ENCODE measurements around the gene PMEL. TPM values are rescaled to one million over a fixed set of nuclear protein-coding genes. Genes with fewer than 3 reads are reported as not detected.

The PMEL gene
- total and polyA plus RNA-seq, 2 of the 8 experiments (the other 6 are each of a cell fraction or from before 2014, with no cell fraction given), result 120 to 382 TPM

DNA sequence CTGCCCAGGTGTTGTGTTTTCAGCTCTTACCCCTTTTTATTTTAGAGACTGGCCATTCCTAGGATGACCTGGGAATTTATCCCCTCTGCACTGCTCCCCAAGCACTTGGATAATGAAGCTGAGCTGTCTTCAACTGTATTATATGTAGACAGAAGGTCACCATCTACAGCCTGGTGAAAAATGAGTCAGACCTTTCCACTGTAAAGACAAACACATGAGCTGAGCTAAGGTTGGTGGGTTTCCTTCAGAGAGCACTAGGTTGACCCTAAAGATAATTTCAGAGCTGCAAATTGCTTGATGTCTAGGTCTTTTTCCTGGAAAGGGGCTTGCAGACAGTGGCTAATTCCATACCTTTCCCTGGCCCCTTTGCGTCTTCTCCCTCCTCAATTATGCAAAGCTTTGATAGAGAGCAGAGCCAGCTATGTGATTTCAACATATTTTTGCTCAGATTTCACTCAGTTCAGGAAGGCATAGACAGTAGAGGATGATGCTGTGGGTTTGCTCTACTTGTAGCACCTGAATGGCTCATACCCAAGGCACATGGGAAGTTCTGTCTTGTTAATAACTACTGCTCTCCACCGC lies 45.8 kb upstream of the PMEL start:
- H3K4me1 ChIP-seq (replicated peaks in 1 of 4; ENCODE audit: control insufficient read depth in 3 of 4, insufficient read depth in 4 of 4, low read length in 3 of 4), result peaks cover 0 to 4% (median 2%) of the 10 kb centered on the region in 4 experiments; a peak in 3 of 7 replicates
- no peak for DNase-seq (ENCODE audit: low read depth in 1 of 2, low spot score in 2 of 2)
- H3K18ac ChIP-seq (ENCODE audit: extremely low read depth, low read length), result no peak overlapping the region
- no peak overlapping the region for H2AFZ ChIP-seq (ENCODE audit: low read length)
- H3K23ac ChIP-seq (ENCODE audit: insufficient read length), result no peak overlapping the region
- no peak overlapping the region for H2BK5ac ChIP-seq (ENCODE audit: low read depth, low read length)
- H3K56ac ChIP-seq (replicated peaks; ENCODE audit: insufficient read length, low read depth, low read length), result no peak overlapping the region
- H3K4me3 ChIP-seq (ENCODE audit: extremely low read depth in 1 of 4, insufficient read depth in 2 of 4, low read depth in 3 of 4, low read length in 4 of 4), result no peak overlapping the region
- H3K79me1 ChIP-seq (ENCODE audit: low read depth, low read length), result 0 out of 2 replicates have a peak, but pooled peaks cover 2% of the 10 kb centered on the region
- no peak overlapping the region for H2BK15ac ChIP-seq (ENCODE audit: low read length)
- no peak overlapping the region for H3K9ac ChIP-seq (replicated peaks in 1 of 4; ENCODE audit: extremely low read depth in 1 of 4, low read depth in 3 of 4, low read length in 3 of 4)
- no peak overlapping the region for H2AK5ac ChIP-seq (ENCODE audit: low read depth, low read length)
- no peak for FAIRE-seq
- H3K79me2 ChIP-seq (ENCODE audit: control insufficient read depth in 1 of 2, insufficient read depth in 2 of 2, low read length in 2 of 2), result no peaks in the 10 kb centered on the region
- WGBS, 2 experiments (ENCODE audit: extremely low coverage in 1 of 2, insufficient coverage in 1 of 2, insufficient read length in 1 of 2, insufficient replicate concordance in 2 of 2, low coverage in 1 of 2, low lambda C conversion rate in 2 of 2, missing lambda C conversion rate in 1 of 2), result 89% methylated on average over 2 of the region's 2 CpGs; no CpG with 5 or more reads in 1 of the 2 experiments
- H2BK20ac ChIP-seq (ENCODE audit: low read length), result no peak overlapping the region
- ChIA-PET CTCF (ENCODE audit: partially characterized antibody) (interaction anchor here (1.0 to 4.0 kb wide), 6 partner anchors 10 to 273 kb away, joined by 3 to 20 read pairs (median 6); partner anchors contain the start of gene SUOX), POLR2A (ENCODE audit: partially characterized antibody) (interaction anchor here (0.6 to 6.9 kb wide), 5 partner anchors 10 to 273 kb away, joined by 3 to 82 read pairs (median 5); partner anchors contain the start of genes IKZF4 and SUOX)
- H4K5ac ChIP-seq (ENCODE audit: insufficient read length, low read depth, low read length), result no peak overlapping the region
- peaks cover 9% of the 10 kb centered on the region for H3K23me2 ChIP-seq (ENCODE audit: low read depth, low read length)
- TF ChIP-seq SP4 (IDR thresholded peaks at IDR 0.05; ENCODE audit: low read length) (no peak), JUN (IDR thresholded peaks at IDR 0.05; ENCODE audit: low read depth, low read length) (no peak), EGR1 (IDR thresholded peaks at IDR 0.05; ENCODE audit: borderline replicate concordance, low read depth, low read length) (no peak), NANOG (IDR thresholded peaks at IDR 0.05; ENCODE audit: insufficient read depth, low read depth, low read length, poor library complexity, severe bottlenecking) (no peak)
- no peak overlapping the region for H3K4ac ChIP-seq (replicated peaks; ENCODE audit: insufficient read length, low read depth, low read length)
- H4K91ac ChIP-seq (replicated peaks; ENCODE audit: insufficient read length, low read length), result no peak overlapping the region
- no peak overlapping the region for H3K27ac ChIP-seq (ENCODE audit: low read depth, low read length)
- no peaks in the 10 kb centered on the region for H3K9me3 ChIP-seq (ENCODE audit: insufficient read depth in 2 of 2, low read depth in 1 of 2, low read length in 1 of 2)
- H2BK120ac ChIP-seq (replicated peaks; ENCODE audit: low read depth, low read length), result no peak overlapping the region
- H3K14ac ChIP-seq (ENCODE audit: insufficient read length), result no peak overlapping the region
- H2BK12ac ChIP-seq (ENCODE audit: low read depth, low read length), result no peak overlapping the region
- no peak overlapping the region for H4K8ac ChIP-seq (ENCODE audit: extremely low read depth, insufficient read depth, low read length)
- no peaks in the 10 kb centered on the region for H3K27me3 ChIP-seq (replicated peaks in 1 of 4; ENCODE audit: control insufficient read depth in 3 of 4, extremely low read depth in 1 of 4, insufficient read depth in 3 of 4, low read length in 3 of 4)
- H3K4me2 ChIP-seq (ENCODE audit: insufficient read depth in 1 of 2, low read depth in 2 of 2, low read length in 2 of 2), result no peak overlapping the region
- H4K20me1 ChIP-seq (replicated peaks in 1 of 2; ENCODE audit: control insufficient read depth in 1 of 2, insufficient read depth in 2 of 2, low read length in 2 of 2), result no peaks in the 10 kb centered on the region
- H3K36me3 ChIP-seq (ENCODE audit: control insufficient read depth in 2 of 4, insufficient read depth in 4 of 4, low read length in 3 of 4), result no peaks in the 10 kb centered on the region

All from H1 (cell line).